ENCODE measurements around the gene SZRD1. TPM values are rescaled to one million over a fixed set of nuclear protein-coding genes. Genes with fewer than 3 reads are reported as not detected.
"Not testable (repeated sequence)": the region's sequence is repeated elsewhere in the genome, so short reads cannot be mapped to it uniquely, and the experiment has no call there.

The SZRD1 gene
- total RNA-seq, 4 donors from 2014 or later, result 73.1 to 80.5 (median 77.7) TPM

GRCh38 chr1:16351994-16352841, 14.8 kb upstream of the SZRD1 start, which contains the start of gene FBXO42:
Gene FBXO42, minus strand, starts transcription at chr1:16352480. Its CDS starts 37,062 bp downstream, at chr1:16315418.
- DNase-seq (ENCODE audit: low spot score), result peak; percentile 71
- ATAC-seq (ENCODE audit: low FRiP score), result peak; percentile 96
- TF ChIP-seq CTCF (IDR thresholded peaks at IDR 0.05), result no peak

GRCh38 chr1:16352842-16353535, 14.1 kb upstream of the SZRD1 start:
- DNase-seq (ENCODE audit: low spot score), result no peak
- no peak for ATAC-seq (ENCODE audit: low FRiP score)
- TF ChIP-seq CTCF (IDR thresholded peaks at IDR 0.05), result no peak

GRCh38 chr1:16354619-16355018, 12.4 kb upstream of the SZRD1 start:
- DNase-seq (ENCODE audit: low spot score), result no peak
- no peak for TF ChIP-seq CTCF (IDR thresholded peaks at IDR 0.05)
- ATAC-seq (ENCODE audit: low FRiP score), result no peak

- TF ChIP-seq CTCF (IDR thresholded peaks at IDR 0.05), result no peak
- ATAC-seq (ENCODE audit: low FRiP score) (no peak), DNase-seq (ENCODE audit: low spot score) (no peak)
Observed at GRCh38 chr1:16356867-16357266, 10.2 kb upstream of the SZRD1 start.

GRCh38 chr1:16365146-16365498, 1.9 kb upstream of the SZRD1 start:
- not testable (repeated sequence) for ATAC-seq (ENCODE audit: low FRiP score)

GRCh38 chr1:16367258-16367967, 371 bp downstream of the SZRD1 start:
- peak; percentile 85 for ATAC-seq (ENCODE audit: low FRiP score)
- peak; percentile 71 for DNase-seq (ENCODE audit: low spot score)
- TF ChIP-seq CTCF (IDR thresholded peaks at IDR 0.05), result no peak

More at GRCh38 chr1:16365146-16365498, 1.9 kb upstream of the SZRD1 start:
- not testable (repeated sequence) for DNase-seq (ENCODE audit: low spot score)
